OCI-LY3 (cell line): Measurements from ENCODE around the gene LCN2.

ENCODE experiments used
- CTCF ChIP-seq: fragments of 200-600, 300-600 bp; sonication (generic); IDR thresholded peaks from 2 replicates; pipeline ENCODE4 v1.5.1; 2014; ENCODE audit warnings: antibody characterized with exemption, low read length, low read depth
- EZH2phosphoT487 ChIP-seq: fragments of 200-600 bp; shearing (Covaris generic); IDR thresholded peaks from 2 replicates; pipeline ENCODE4 v1.6.1; 2018; ENCODE audit warnings: antibody characterized with exemption, mixed run types, low read depth

DNA sequence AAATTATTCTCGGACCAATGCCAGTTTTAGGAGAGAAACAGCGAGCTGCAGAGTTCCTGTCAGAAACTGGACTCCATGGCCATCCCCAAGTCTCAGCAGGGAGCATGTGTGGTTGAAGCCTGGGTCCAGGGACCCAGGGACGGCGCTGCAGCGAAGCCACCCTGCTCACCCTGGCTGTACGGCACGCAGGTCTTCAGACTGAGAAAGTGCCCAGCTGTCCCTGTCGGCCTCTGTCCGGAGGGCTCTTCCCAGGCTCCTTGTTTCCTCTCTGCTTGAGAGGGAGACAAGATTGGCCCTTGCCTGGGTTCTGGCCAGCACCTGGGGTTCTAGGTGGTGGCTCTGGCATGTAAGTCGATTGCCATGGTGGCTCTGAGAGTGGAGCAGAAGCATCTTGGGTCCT, 48.7 kb upstream of the LCN2 start:
- no peak for TF ChIP-seq EZH2phosphoT487
- TF ChIP-seq CTCF: no peak
